ENCODE measurements around the gene CELF2. TPM values are rescaled to one million over a fixed set of nuclear protein-coding genes. Genes with fewer than 3 reads are reported as not detected.

CELF2 gene
- polyA plus RNA-seq, 2 donors = 2.2 to 4.0 TPM

GRCh38 chr10:11294831-11295450, 277.3 kb downstream of the CELF2 start:
- H3K4me1 ChIP-seq (ENCODE audit: control insufficient read depth in 2 of 2, insufficient read depth in 2 of 2, low read length in 1 of 2) = peaks cover 0 to 2% of the 10 kb centered on the region in 2 donors
- H3K27me3 ChIP-seq (ENCODE audit: control insufficient read depth in 1 of 2, insufficient read depth in 2 of 2, low read length in 2 of 2) = no peaks in the 10 kb centered on the region
- no peak overlapping the region for H3K27ac ChIP-seq (ENCODE audit: low read depth in 2 of 2, low read length in 1 of 2)
- peaks cover 3% of the 10 kb centered on the region in 2 donors for H3K36me3 ChIP-seq (ENCODE audit: control insufficient read depth in 2 of 2, insufficient read depth in 2 of 2, low read length in 1 of 2)
- no peak overlapping the region for H3K4me3 ChIP-seq (ENCODE audit: low read depth in 1 of 2, low read length in 2 of 2)
- no peaks in the 10 kb centered on the region for H3K9me3 ChIP-seq (ENCODE audit: control insufficient read depth in 2 of 2, insufficient read depth in 1 of 2, low read depth in 1 of 2, low read length in 1 of 2)
- WGBS, 2 donors = 75 to 79% methylated on average over 6 of the region's 6 CpGs

DNA sequence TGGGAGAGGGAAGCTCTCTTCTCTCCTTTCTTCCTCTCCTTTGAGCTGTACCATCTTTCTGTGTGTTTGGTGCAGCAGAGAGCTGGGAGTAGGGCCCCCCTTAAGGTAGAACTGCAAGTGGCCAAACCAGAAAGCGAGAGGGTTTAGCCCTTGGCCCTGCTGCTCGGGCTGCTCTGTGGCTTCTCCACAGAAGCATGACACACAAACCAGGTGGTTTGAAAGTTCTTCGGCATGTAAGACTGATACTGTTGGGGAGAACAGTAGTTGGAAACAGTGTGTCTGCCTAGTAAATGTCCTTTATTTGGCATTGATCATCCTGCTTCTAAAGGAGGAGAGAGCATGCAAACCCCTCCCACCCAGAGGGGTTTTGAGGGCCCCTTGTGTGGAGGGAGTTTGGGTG, 277.8 kb downstream of the CELF2 start:
- peaks cover 3% of the 10 kb centered on the region in 2 donors for H3K36me3 ChIP-seq (ENCODE audit: control insufficient read depth in 2 of 2, insufficient read depth in 2 of 2, low read length in 1 of 2)

GRCh38 chr10:11297136-11297535, 279.5 kb downstream of the CELF2 start:
- peaks cover 3% of the 10 kb centered on the region in 2 donors for H3K36me3 ChIP-seq (ENCODE audit: control insufficient read depth in 2 of 2, insufficient read depth in 2 of 2, low read length in 1 of 2)
- no peak overlapping the region for H3K27ac ChIP-seq (ENCODE audit: low read depth in 2 of 2, low read length in 1 of 2)
- H3K4me3 ChIP-seq (ENCODE audit: low read depth in 1 of 2, low read length in 2 of 2) = no peak overlapping the region
- no peaks in the 10 kb centered on the region for H3K27me3 ChIP-seq (ENCODE audit: control insufficient read depth in 1 of 2, insufficient read depth in 2 of 2, low read length in 2 of 2)
- peaks cover 0 to 2% of the 10 kb centered on the region in 2 donors for H3K4me1 ChIP-seq (ENCODE audit: control insufficient read depth in 2 of 2, insufficient read depth in 2 of 2, low read length in 1 of 2)
- no peaks in the 10 kb centered on the region for H3K9me3 ChIP-seq (ENCODE audit: control insufficient read depth in 2 of 2, insufficient read depth in 1 of 2, low read depth in 1 of 2, low read length in 1 of 2)
- WGBS, 2 donors = 94 to 95% methylated on average over 8 of the region's 8 CpGs

More for the DNA sequence above, 277.8 kb downstream of the CELF2 start:
- peaks cover 0 to 2% of the 10 kb centered on the region in 2 donors for H3K4me1 ChIP-seq (ENCODE audit: control insufficient read depth in 2 of 2, insufficient read depth in 2 of 2, low read length in 1 of 2)
- no peaks in the 10 kb centered on the region for H3K27me3 ChIP-seq (ENCODE audit: control insufficient read depth in 1 of 2, insufficient read depth in 2 of 2, low read length in 2 of 2)
- H3K4me3 ChIP-seq (ENCODE audit: low read depth in 1 of 2, low read length in 2 of 2) = no peak overlapping the region
- no peaks in the 10 kb centered on the region for H3K9me3 ChIP-seq (ENCODE audit: control insufficient read depth in 2 of 2, insufficient read depth in 1 of 2, low read depth in 1 of 2, low read length in 1 of 2)
- H3K27ac ChIP-seq (ENCODE audit: low read depth in 2 of 2, low read length in 1 of 2) = no peak overlapping the region
- 52 to 90% methylated on average over 3 of the region's 3 CpGs for WGBS, 2 donors

GRCh38 chr10:11298116-11298515, 280.4 kb downstream of the CELF2 start:
- 77 to 82% methylated on average over 5 of the region's 5 CpGs for WGBS, 2 donors
- H3K27me3 ChIP-seq (ENCODE audit: control insufficient read depth in 1 of 2, insufficient read depth in 2 of 2, low read length in 2 of 2) = no peaks in the 10 kb centered on the region
- no peak overlapping the region for H3K4me3 ChIP-seq (ENCODE audit: low read depth in 1 of 2, low read length in 2 of 2)
- H3K9me3 ChIP-seq (ENCODE audit: control insufficient read depth in 2 of 2, insufficient read depth in 1 of 2, low read depth in 1 of 2, low read length in 1 of 2) = no peaks in the 10 kb centered on the region
- H3K36me3 ChIP-seq (ENCODE audit: control insufficient read depth in 2 of 2, insufficient read depth in 2 of 2, low read length in 1 of 2) = peaks cover 0 to 3% of the 10 kb centered on the region in 2 donors
- no peak overlapping the region for H3K27ac ChIP-seq (ENCODE audit: low read depth in 2 of 2, low read length in 1 of 2)
- H3K4me1 ChIP-seq (ENCODE audit: control insufficient read depth in 2 of 2, insufficient read depth in 2 of 2, low read length in 1 of 2) = peaks cover 0 to 2% of the 10 kb centered on the region in 2 donors

GRCh38 chr10:11299125-11299524, 281.5 kb downstream of the CELF2 start:
- Histone ChIP-seq H3K4me1 (ENCODE audit: control insufficient read depth in 2 of 2, insufficient read depth in 2 of 2, low read length in 1 of 2) (no peaks in the 10 kb centered on the region), H3K36me3 (ENCODE audit: control insufficient read depth in 2 of 2, insufficient read depth in 2 of 2, low read length in 1 of 2) (peaks cover 0 to 3% of the 10 kb centered on the region in 2 donors), H3K9me3 (ENCODE audit: control insufficient read depth in 2 of 2, insufficient read depth in 1 of 2, low read depth in 1 of 2, low read length in 1 of 2) (no peaks in the 10 kb centered on the region), H3K4me3 (ENCODE audit: low read depth in 1 of 2, low read length in 2 of 2) (no peak overlapping the region), H3K27me3 (ENCODE audit: control insufficient read depth in 1 of 2, insufficient read depth in 2 of 2, low read length in 2 of 2) (no peaks in the 10 kb centered on the region), H3K27ac (ENCODE audit: low read depth in 2 of 2, low read length in 1 of 2) (no peak overlapping the region)
- 90 to 91% methylated on average over 11 of the region's 11 CpGs for WGBS, 2 donors

GRCh38 chr10:11300026-11300425, 282.4 kb downstream of the CELF2 start:
- no peak overlapping the region for H3K4me3 ChIP-seq (ENCODE audit: low read depth in 1 of 2, low read length in 2 of 2)
- 86 to 88% methylated on average over 8 of the region's 8 CpGs for WGBS, 2 donors
- no peaks in the 10 kb centered on the region for H3K4me1 ChIP-seq (ENCODE audit: control insufficient read depth in 2 of 2, insufficient read depth in 2 of 2, low read length in 1 of 2)
- no peaks in the 10 kb centered on the region for H3K9me3 ChIP-seq (ENCODE audit: control insufficient read depth in 2 of 2, insufficient read depth in 1 of 2, low read depth in 1 of 2, low read length in 1 of 2)
- no peaks in the 10 kb centered on the region for H3K27me3 ChIP-seq (ENCODE audit: control insufficient read depth in 1 of 2, insufficient read depth in 2 of 2, low read length in 2 of 2)
- H3K27ac ChIP-seq (ENCODE audit: low read depth in 2 of 2, low read length in 1 of 2) = no peak overlapping the region
- peaks cover 0 to 3% of the 10 kb centered on the region in 2 donors for H3K36me3 ChIP-seq (ENCODE audit: control insufficient read depth in 2 of 2, insufficient read depth in 2 of 2, low read length in 1 of 2)

DNA sequence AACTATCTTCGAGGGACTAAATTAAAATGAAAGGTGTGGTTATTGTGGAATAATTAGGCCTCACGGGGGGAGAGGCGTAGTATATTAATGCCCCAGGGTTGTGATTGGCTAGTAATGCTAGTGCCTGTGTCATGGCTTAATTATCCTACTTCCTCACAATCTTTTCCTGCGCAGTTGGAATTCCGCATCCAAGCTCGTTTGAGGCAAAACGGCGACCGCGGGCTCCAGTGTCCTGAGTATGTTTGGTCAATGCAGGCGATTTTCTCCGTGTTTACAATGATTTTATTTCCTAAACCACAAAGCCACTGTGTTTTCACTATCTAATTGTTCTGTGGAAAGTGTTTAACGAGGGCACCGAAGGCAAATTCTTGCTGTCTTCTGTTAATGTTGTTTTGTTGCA, 282.9 kb downstream of the CELF2 start:
- Histone ChIP-seq H3K36me3 (ENCODE audit: control insufficient read depth in 2 of 2, insufficient read depth in 2 of 2, low read length in 1 of 2) (peaks cover 0 to 3% of the 10 kb centered on the region in 2 donors), H3K4me3 (ENCODE audit: low read depth in 1 of 2, low read length in 2 of 2) (no peak overlapping the region), H3K27ac (ENCODE audit: low read depth in 2 of 2, low read length in 1 of 2) (no peak overlapping the region), H3K27me3 (ENCODE audit: control insufficient read depth in 1 of 2, insufficient read depth in 2 of 2, low read length in 2 of 2) (no peaks in the 10 kb centered on the region), H3K9me3 (ENCODE audit: control insufficient read depth in 2 of 2, insufficient read depth in 1 of 2, low read depth in 1 of 2, low read length in 1 of 2) (no peaks in the 10 kb centered on the region), H3K4me1 (ENCODE audit: control insufficient read depth in 2 of 2, insufficient read depth in 2 of 2, low read length in 1 of 2) (no peaks in the 10 kb centered on the region)
- 84 to 85% methylated on average over 14 of the region's 14 CpGs for WGBS, 2 donors

GRCh38 chr10:11301571-11302111, 284.0 kb downstream of the CELF2 start:
- Histone ChIP-seq H3K27ac (ENCODE audit: low read depth in 2 of 2, low read length in 1 of 2) (no peak overlapping the region), H3K4me3 (ENCODE audit: low read depth in 1 of 2, low read length in 2 of 2) (no peak overlapping the region), H3K36me3 (ENCODE audit: control insufficient read depth in 2 of 2, insufficient read depth in 2 of 2, low read length in 1 of 2) (peaks cover 0 to under 1% of the 10 kb centered on the region in 2 donors), H3K4me1 (ENCODE audit: control insufficient read depth in 2 of 2, insufficient read depth in 2 of 2, low read length in 1 of 2) (no peaks in the 10 kb centered on the region), H3K9me3 (ENCODE audit: control insufficient read depth in 2 of 2, insufficient read depth in 1 of 2, low read depth in 1 of 2, low read length in 1 of 2) (no peaks in the 10 kb centered on the region), H3K27me3 (ENCODE audit: control insufficient read depth in 1 of 2, insufficient read depth in 2 of 2, low read length in 2 of 2) (no peaks in the 10 kb centered on the region)
- 87 to 92% methylated on average over 21 to 22 of the region's 22 CpGs for WGBS, 2 donors

DNA sequence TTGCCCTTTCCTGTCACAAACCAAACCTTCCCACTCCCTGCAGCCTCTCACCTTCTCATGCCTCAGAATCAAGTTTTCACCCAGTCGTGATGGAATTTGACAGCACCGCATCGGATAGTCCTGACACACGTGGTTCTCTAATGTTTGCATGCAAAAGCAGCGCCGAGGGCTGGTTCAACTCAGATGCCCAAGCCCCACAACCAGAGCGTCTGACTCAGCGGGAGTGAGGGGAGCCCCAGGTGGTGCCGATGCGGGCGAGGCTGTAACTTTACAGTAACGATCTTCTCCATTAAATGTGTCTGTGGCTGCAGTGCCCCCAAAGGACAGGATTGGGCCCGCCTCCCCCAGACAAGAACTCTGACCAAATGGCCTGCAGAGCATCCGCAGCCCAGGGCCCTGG, 284.5 kb downstream of the CELF2 start:
- no peak overlapping the region for H3K4me3 ChIP-seq (ENCODE audit: low read depth in 1 of 2, low read length in 2 of 2)
- 95 to 96% methylated on average over 14 of the region's 14 CpGs for WGBS, 2 donors
- no peaks in the 10 kb centered on the region for H3K27me3 ChIP-seq (ENCODE audit: control insufficient read depth in 1 of 2, insufficient read depth in 2 of 2, low read length in 2 of 2)
- H3K36me3 ChIP-seq (ENCODE audit: control insufficient read depth in 2 of 2, insufficient read depth in 2 of 2, low read length in 1 of 2) = peaks cover 3% of the 10 kb centered on the region in 2 donors
- peaks cover 0 to 3% of the 10 kb centered on the region in 2 donors for H3K9me3 ChIP-seq (ENCODE audit: control insufficient read depth in 2 of 2, insufficient read depth in 1 of 2, low read depth in 1 of 2, low read length in 1 of 2)
- no peaks in the 10 kb centered on the region for H3K4me1 ChIP-seq (ENCODE audit: control insufficient read depth in 2 of 2, insufficient read depth in 2 of 2, low read length in 1 of 2)
- H3K27ac ChIP-seq (ENCODE audit: low read depth in 2 of 2, low read length in 1 of 2) = no peak overlapping the region
